Activated CD8-positive, alpha-beta memory T cell treated with anti-CD3 and anti-CD28 coated beads for 24 hours (primary cell): ENCODE data around the gene JARID2.

Source experiments
- DNase-seq: peaks from one replicate; pipeline ENCODE4 v3.0.0-alpha.2; 2020

JARID2 gene

GRCh38 chr6:15556711-15557110, 310.8 kb downstream of the JARID2 start:
- DNase-seq = no peak

- DNase-seq = no peak
Observed at GRCh38 chr6:15557174-15557573, 311.3 kb downstream of the JARID2 start.

GRCh38 chr6:15560713-15561112, 314.8 kb downstream of the JARID2 start:
- no peak for DNase-seq

GRCh38 chr6:15561447-15562199, 315.8 kb downstream of the JARID2 start:
- DNase-seq = no peak

- no peak for DNase-seq
Observed at GRCh38 chr6:15562977-15563376, 317.1 kb downstream of the JARID2 start.

DNA sequence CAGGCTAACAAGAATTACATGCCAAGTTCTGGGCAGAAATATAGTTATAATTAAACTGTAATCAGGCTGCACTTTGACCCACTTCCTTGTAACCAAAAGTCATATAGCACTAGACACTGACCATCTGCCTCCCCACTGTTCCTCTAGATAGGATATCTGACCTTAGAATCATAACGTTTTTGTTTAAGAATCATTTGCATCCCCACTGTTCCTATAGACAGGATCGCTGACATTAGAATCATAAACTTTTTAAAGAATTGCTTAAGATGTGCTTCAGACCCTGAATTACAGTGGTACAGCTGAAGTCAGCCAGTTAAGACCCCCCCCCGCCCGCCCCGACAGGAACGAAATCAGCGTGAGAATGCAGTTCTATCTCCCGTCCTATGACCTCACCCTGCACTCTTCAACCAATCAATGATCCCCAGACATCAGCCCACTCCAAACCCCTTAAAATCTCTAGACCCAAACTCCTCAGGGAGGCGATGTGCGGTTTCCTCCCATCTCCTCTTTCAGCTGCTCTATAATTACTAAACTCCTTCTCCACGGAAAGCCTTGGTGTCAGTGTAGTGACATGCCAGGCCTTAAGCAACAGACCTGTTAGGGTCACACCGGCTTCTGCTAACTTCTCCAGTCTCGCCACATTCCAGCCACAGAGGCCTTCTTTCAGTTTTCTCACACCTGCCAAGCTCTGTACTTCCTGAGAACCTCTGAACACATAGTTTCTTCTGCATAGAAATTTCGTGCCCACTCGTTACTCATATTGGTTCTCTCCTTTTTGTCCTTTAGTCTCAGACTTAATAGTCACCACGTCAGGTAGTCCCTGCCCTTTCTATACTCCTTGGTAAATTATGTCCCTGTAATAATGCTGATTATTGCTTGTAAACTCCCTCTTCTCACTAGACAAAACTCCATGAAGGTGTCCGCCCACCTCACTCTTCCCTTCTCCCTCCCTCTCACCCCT, 323.4 kb downstream of the JARID2 start:
- DNase-seq = no peak

GRCh38 chr6:15570171-15570570, 324.3 kb downstream of the JARID2 start:
- no peak for DNase-seq
